Mammary microvascular endothelial cell (primary cell): ENCODE results near the gene KCNQ1OT1. TPM values are rescaled to one million over a fixed set of nuclear protein-coding genes. Genes with fewer than 3 reads are reported as not detected.

ENCODE experiments used
- total RNA-seq: library from RNA; depleted of rRNA; stranded (reverse); fragments of >200 nt; gene quantifications from 2 replicates; pipeline ENCODE4 v1.2.3, GENCODE V29; 2015

KCNQ1OT1 gene
- 0.07 and 0.10 TPM in 2 replicates for total RNA-seq

GRCh38 chr11:2699531-2700414 is at the start of gene KCNQ1OT1:
KCNQ1OT1 (minus strand) TSS chr11:2699994.

Other genes with a start within 250 kb of the KCNQ1OT1 start
- gene CDKN1C, start 185.8 kb upstream of the KCNQ1OT1 start, total RNA-seq: 2.3 and 3.2 TPM in 2 replicates
- gene PHLDA2, start 229.4 kb upstream of the KCNQ1OT1 start, total RNA-seq: 51.2 and 66.8 TPM in 2 replicates